GM23338 (cell line): ENCODE results near the gene PABPC5. TPM values are rescaled to one million over a fixed set of nuclear protein-coding genes. Genes with fewer than 3 reads are reported as not detected.

ENCODE experiments used
- ATAC-seq: fragments of 200-7000 bp; cut with Tn5 transposase; 3 replicates; pipeline ENCODE4 v1.9.1; 2020
- DNase-seq: peaks from one replicate; pipeline ENCODE4 v3.0.0-alpha.2; 2015; ENCODE audit warnings: low spot score
- H2AFZ ChIP-seq: fragments of 200-600 bp; sonication (generic); 2 replicates; pipeline ENCODE4 v1.8.0; 2016; ENCODE audit warnings: antibody characterized with exemption, mild to moderate bottlenecking, moderate library complexity
- H3F3A ChIP-seq: fragments of 200-600 bp; sonication (generic); replicated peaks from 2 replicates; pipeline ENCODE4 v1.8.0; 2017; ENCODE audit warnings: antibody characterized with exemption, mixed run types, low read depth
- H3K27ac ChIP-seq: fragments of 200-600 bp; sonication (generic); 2 replicates; pipeline ENCODE4 v1.6.1; 2016; ENCODE audit warnings: low read depth
- H3K27me3 ChIP-seq: fragments of 200-600 bp; sonication (generic); 2 replicates; pipeline ENCODE4 v1.8.0; 2016; ENCODE audit warnings: mild to moderate bottlenecking, mixed run types, moderate library complexity; ENCODE audit not compliant: insufficient read depth
- H3K36me3 ChIP-seq: fragments of 200-600 bp; sonication (generic); 2 replicates; pipeline ENCODE4 v1.8.0; 2016; ENCODE audit warnings: mild to moderate bottlenecking; ENCODE audit not compliant: insufficient read depth
- H3K4me1 ChIP-seq: fragments of 200-600 bp; sonication (generic); 2 replicates; pipeline ENCODE4 v1.8.0; 2016; ENCODE audit warnings: mild to moderate bottlenecking, moderate library complexity; ENCODE audit not compliant: insufficient read depth
- H3K4me2 ChIP-seq: fragments of 200-600 bp; sonication (generic); 2 replicates; pipeline ENCODE4 v1.7.1; 2017; ENCODE audit warnings: mixed run types
- H3K4me3 ChIP-seq: fragments of 200-600 bp; sonication (generic); 2 replicates; pipeline ENCODE4 v1.6.1; 2016; ENCODE audit warnings: mixed run types
- H3K79me2 ChIP-seq: fragments of 200-600 bp; sonication (generic); replicated peaks from 2 replicates; pipeline ENCODE4 v1.8.0; 2017; ENCODE audit warnings: mild to moderate bottlenecking; ENCODE audit not compliant: insufficient read depth
- H3K9me2 ChIP-seq: fragments of 200-600 bp; sonication (generic); 2 replicates; pipeline ENCODE4 v1.8.0; 2017; ENCODE audit not compliant: insufficient read depth
- H4K20me1 ChIP-seq: fragments of 200-600 bp; sonication (generic); replicated peaks from 2 replicates; pipeline ENCODE4 v1.8.0; 2017; ENCODE audit warnings: mild to moderate bottlenecking; ENCODE audit not compliant: insufficient read depth
- H3K27ac Mint-ChIP-seq: 2 replicates; pipeline ENCODE4 v1.8.0; 2020; ENCODE audit warnings: inconsistent platforms, mild to moderate bottlenecking, moderate library complexity, mixed read lengths
- H3K27me3 Mint-ChIP-seq: 3 replicates; pipeline ENCODE4 v1.8.0; 2022; ENCODE audit warnings: low read depth, mild to moderate bottlenecking, moderate library complexity, mixed read lengths, inconsistent platforms; ENCODE audit not compliant: insufficient read depth, poor library complexity
- H3K36me3 Mint-ChIP-seq: 3 replicates; pipeline ENCODE4 v1.8.0; 2021; ENCODE audit warnings: low read depth, mild to moderate bottlenecking, inconsistent platforms, moderate library complexity, mixed read lengths
- H3K4me1 Mint-ChIP-seq: 3 replicates; pipeline ENCODE4 v1.8.0; 2020; ENCODE audit warnings: mild to moderate bottlenecking, inconsistent platforms, mixed read lengths
- H3K4me3 Mint-ChIP-seq: 3 replicates; pipeline ENCODE4 v1.8.0; 2021; ENCODE audit warnings: moderate library complexity, mild to moderate bottlenecking, inconsistent platforms, mixed read lengths
- H3K9me3 Mint-ChIP-seq: 3 replicates; pipeline ENCODE4 v1.8.0; 2020; ENCODE audit warnings: moderate library complexity, mild to moderate bottlenecking, inconsistent platforms, mixed read lengths
- POLR2AphosphoS5 ChIP-seq: IDR thresholded peaks from 2 replicates; pipeline ENCODE4 v1.6.1; 2016; ENCODE audit warnings: antibody characterized with exemption, low read depth
- ZNF331 ChIP-seq: fragments of 250-450 bp; sonication (Bioruptor Pico); IDR thresholded peaks from 2 replicates; pipeline ENCODE4 v1.5.0; 2020; ENCODE audit warnings: low read depth, mild to moderate bottlenecking, moderate library complexity
- polyA plus RNA-seq: library from polyadenylated mRNA; unstranded; fragments of >200 nt; fragmentation: Nextera tagmentation; extraction: Ambion mirVana; gene quantifications from 2 replicates; pipeline ENCODE4 v1.2.1, GENCODE V29; 2016
- total RNA-seq: library from RNA; depleted of rRNA; stranded (reverse); fragments of >200 nt; shearing (Covaris generic); gene quantifications from 2 replicates; pipeline ENCODE4 v1.2.3, GENCODE V29; 2014
- TF ChIP-seq, protein P1 (sequence below): fragments of 250-450 bp; sonication (Bioruptor Pico); IDR thresholded peaks from 2 replicates; pipeline ENCODE4 v1.5.0; 2020; ENCODE audit warnings: mild to moderate bottlenecking, moderate library complexity
- TF ChIP-seq, protein P2 (sequence below), 2 experiments: fragments of 200-600 bp in 1 of 2; sonication (generic) in 1 of 2; conservative IDR thresholded peaks; 2 replicates each; pipeline versions ENCODE4 v1.5.1 to v1.6.1; 2016 to 2017; ENCODE audit warnings: antibody characterized with exemption in 2 of 2, low read depth in 2 of 2, mild to moderate bottlenecking in 2 of 2, moderate library complexity in 1 of 2

The PABPC5 gene
- total and polyA plus RNA-seq, 2 experiments from 2014 or later = 1.8 to 3.1 TPM

DNA sequence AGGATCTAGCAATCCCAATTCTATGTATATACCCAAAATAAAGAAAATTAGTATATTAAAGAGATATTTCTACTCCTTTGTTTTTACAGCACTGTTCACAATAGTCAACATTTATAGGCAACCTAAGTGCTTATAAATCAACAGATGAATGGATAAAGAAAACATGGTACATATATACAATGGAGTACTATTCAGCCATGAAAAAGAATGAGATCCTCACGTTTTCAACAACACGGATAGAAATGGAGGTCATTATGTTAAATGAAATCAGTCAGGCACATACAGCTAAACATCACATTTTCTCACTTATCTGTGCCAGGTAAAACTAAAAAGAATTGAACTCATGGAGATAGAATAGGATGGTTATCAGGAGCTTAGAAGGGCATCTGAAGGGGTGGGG is 45.6 kb upstream of the PABPC5 start (continued):
- TF ChIP-seq, protein P1, sequence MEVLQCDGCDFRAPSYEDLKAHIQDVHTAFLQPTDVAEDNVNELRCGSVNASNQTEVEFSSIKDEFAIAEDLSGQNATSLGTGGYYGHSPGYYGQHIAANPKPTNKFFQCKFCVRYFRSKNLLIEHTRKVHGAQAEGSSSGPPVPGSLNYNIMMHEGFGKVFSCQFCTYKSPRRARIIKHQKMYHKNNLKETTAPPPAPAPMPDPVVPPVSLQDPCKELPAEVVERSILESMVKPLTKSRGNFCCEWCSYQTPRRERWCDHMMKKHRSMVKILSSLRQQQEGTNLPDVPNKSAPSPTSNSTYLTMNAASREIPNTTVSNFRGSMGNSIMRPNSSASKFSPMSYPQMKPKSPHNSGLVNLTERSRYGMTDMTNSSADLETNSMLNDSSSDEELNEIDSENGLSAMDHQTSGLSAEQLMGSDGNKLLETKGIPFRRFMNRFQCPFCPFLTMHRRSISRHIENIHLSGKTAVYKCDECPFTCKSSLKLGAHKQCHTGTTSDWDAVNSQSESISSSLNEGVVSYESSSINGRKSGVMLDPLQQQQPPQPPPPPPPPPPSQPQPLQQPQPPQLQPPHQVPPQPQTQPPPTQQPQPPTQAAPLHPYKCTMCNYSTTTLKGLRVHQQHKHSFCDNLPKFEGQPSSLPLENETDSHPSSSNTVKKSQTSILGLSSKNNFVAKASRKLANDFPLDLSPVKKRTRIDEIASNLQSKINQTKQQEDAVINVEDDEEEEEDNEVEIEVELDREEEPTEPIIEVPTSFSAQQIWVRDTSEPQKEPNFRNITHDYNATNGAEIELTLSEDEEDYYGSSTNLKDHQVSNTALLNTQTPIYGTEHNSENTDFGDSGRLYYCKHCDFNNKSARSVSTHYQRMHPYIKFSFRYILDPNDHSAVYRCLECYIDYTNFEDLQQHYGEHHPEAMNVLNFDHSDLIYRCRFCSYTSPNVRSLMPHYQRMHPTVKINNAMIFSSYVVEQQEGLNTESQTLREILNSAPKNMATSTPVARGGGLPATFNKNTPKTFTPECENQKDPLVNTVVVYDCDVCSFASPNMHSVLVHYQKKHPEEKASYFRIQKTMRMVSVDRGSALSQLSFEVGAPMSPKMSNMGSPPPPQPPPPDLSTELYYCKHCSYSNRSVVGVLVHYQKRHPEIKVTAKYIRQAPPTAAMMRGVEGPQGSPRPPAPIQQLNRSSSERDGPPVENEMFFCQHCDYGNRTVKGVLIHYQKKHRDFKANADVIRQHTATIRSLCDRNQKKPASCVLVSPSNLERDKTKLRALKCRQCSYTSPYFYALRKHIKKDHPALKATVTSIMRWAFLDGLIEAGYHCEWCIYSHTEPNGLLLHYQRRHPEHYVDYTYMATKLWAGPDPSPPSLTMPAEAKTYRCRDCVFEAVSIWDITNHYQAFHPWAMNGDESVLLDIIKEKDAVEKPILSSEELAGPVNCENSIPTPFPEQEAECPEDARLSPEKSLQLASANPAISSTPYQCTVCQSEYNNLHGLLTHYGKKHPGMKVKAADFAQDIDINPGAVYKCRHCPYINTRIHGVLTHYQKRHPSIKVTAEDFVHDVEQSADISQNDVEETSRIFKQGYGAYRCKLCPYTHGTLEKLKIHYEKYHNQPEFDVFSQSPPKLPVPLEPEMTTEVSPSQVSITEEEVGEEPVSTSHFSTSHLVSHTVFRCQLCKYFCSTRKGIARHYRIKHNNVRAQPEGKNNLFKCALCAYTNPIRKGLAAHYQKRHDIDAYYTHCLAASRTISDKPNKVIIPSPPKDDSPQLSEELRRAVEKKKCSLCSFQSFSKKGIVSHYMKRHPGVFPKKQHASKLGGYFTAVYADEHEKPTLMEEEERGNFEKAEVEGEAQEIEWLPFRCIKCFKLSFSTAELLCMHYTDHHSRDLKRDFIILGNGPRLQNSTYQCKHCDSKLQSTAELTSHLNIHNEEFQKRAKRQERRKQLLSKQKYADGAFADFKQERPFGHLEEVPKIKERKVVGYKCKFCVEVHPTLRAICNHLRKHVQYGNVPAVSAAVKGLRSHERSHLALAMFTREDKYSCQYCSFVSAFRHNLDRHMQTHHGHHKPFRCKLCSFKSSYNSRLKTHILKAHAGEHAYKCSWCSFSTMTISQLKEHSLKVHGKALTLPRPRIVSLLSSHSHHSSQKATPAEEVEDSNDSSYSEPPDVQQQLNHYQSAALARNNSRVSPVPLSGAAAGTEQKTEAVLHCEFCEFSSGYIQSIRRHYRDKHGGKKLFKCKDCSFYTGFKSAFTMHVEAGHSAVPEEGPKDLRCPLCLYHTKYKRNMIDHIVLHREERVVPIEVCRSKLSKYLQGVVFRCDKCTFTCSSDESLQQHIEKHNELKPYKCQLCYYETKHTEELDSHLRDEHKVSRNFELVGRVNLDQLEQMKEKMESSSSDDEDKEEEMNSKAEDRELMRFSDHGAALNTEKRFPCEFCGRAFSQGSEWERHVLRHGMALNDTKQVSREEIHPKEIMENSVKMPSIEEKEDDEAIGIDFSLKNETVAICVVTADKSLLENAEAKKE (CRISPR knock-in tag) = no peak
- TF ChIP-seq ZNF331 = no peak

DNA sequence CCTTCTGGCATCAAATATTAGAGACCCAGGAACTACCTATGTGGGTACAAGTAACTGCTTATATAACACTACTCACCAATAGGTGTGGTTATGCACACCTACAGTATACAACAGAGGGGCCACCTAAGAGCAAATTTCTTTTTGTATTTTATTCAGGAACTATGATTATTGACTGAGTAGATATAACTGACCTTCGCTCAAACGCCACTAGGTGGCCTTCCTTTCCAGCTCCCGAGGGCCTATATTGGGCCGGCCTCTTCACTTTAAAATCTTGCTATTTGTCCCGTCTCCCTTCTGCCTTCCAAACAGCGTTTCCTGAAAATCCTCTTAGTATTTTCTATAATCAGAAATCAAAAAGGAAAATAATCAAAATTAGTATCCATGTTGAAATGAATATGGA is 19.9 kb upstream of the PABPC5 start:
- Mint-ChIP-seq H3K4me1 (no peaks in the 10 kb centered on the region), H3K27me3 (no peaks in the 10 kb centered on the region), H3K9me3 (peaks cover 13% of the 10 kb centered on the region), H3K36me3 (peaks cover 11% of the 10 kb centered on the region; the same call in 1 of the 3 replicates), H3K4me3 (no peak overlapping the region), H3K27ac (no peak overlapping the region)
- TF ChIP-seq POLR2AphosphoS5 = no peak
- TF ChIP-seq, protein P2, sequence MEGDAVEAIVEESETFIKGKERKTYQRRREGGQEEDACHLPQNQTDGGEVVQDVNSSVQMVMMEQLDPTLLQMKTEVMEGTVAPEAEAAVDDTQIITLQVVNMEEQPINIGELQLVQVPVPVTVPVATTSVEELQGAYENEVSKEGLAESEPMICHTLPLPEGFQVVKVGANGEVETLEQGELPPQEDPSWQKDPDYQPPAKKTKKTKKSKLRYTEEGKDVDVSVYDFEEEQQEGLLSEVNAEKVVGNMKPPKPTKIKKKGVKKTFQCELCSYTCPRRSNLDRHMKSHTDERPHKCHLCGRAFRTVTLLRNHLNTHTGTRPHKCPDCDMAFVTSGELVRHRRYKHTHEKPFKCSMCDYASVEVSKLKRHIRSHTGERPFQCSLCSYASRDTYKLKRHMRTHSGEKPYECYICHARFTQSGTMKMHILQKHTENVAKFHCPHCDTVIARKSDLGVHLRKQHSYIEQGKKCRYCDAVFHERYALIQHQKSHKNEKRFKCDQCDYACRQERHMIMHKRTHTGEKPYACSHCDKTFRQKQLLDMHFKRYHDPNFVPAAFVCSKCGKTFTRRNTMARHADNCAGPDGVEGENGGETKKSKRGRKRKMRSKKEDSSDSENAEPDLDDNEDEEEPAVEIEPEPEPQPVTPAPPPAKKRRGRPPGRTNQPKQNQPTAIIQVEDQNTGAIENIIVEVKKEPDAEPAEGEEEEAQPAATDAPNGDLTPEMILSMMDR (conservative IDR thresholded peaks at IDR 0.05; ENCODE audit: low read depth in 2 of 2) = peak; percentile 57 to 65
- H3K4me3 ChIP-seq = no peak overlapping the region
- ATAC-seq (peak; percentile 62), DNase-seq (peak; percentile 45)
- H3K79me2 ChIP-seq = no peaks in the 10 kb centered on the region
- H2AFZ ChIP-seq = no peak overlapping the region
- H3K36me3 ChIP-seq = no peaks in the 10 kb centered on the region
- H3F3A ChIP-seq = no peaks in the 10 kb centered on the region
- H3K9me2 ChIP-seq = no peaks in the 10 kb centered on the region
- H4K20me1 ChIP-seq = no peaks in the 10 kb centered on the region
- H3K27me3 ChIP-seq = no peaks in the 10 kb centered on the region
- no peak overlapping the region for H3K4me2 ChIP-seq
- H3K27ac ChIP-seq = no peak overlapping the region
- no peaks in the 10 kb centered on the region for H3K4me1 ChIP-seq
